NCI-H2171 treated with DMSO at 0.1 percent for 48 hours (cell line): ENCODE data around the gene CPSF2.
A peak's percentile ranks its signal among the peaks of the same experiment; 100 is the strongest.

ENCODE experiments used
- DNase-seq: peaks from one replicate; lab custom pipeline; 2025; lab: John Stamatoyannopoulos, UW

The CPSF2 gene

GRCh38 chr14:92121670-92122350 lies at the start of gene CPSF2, which contains the start of gene NDUFB1:
TSS of gene CPSF2 (plus strand) at chr14:92121969. CDS start at chr14:92130985, 9,016 bp downstream.
TSS of gene NDUFB1 (minus strand) at chr14:92121706. CDS start at chr14:92117637, 4,069 bp downstream.
- DNase-seq, result peak; percentile 94

DNA sequence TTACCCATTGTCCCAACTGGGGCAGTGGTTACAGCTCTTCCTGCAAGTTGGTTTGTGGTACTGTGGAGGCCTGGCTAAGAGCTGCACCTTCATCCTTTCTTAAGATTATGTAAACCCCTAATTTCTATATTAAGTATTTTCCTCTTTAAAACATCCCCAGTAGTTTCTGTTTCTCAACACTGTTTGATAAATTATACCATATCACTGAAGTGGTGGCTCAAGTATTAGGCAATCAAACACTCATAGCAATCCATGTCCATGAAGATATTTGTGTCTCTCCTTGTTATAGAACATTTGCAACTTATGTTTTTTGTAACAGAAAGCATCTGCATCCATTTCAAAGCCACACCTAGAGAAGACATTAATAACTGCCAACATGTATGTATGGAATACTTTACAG lies 47.2 kb upstream of the CPSF2 start:
- no peak for DNase-seq

GRCh38 chr14:92088494-92088893 lies 33.3 kb upstream of the CPSF2 start:
- DNase-seq, result no peak

DNA sequence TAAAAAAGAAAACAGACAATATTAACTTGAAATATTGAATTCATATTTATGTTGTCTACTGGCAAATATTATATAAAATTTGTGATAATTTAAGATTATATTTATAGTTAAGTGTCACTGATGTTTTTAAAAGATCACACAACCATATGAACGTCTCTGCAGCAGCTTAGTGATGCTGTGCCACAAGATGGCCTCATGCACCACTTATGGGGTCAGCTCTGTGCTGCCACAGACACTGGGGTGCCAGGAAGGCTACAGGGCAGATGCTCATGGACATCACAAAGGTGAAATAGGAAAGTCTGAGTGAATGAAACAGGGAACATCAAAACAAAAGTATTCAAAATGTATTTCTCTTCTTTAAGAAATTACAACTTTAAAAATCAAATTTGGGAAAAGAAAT lies 28.4 kb upstream of the CPSF2 start:
- DNase-seq, result no peak

DNA sequence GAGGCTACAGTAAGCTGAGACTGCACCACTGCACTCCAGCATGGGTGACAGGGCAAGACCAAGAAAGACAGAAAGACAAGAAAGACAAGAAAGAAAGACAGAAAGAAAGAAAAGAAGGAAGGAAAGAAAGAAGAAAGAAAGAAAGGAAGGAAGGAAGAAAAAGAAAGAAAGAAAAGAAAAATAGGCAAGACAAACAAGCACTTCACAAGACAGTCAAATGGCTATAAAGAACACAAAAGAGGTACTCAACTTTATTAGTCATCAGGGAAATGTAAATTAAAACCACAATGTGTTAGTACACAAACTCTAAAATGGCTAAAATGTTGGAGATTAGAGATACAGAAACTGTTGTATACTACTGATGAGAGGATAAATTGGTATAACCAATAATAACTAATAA lies 22.0 kb upstream of the CPSF2 start:
- no peak for DNase-seq

- DNase-seq, result peak; percentile 4
These were observed 18.3 kb upstream of the CPSF2 start for GRCh38 chr14:92103363-92103989.

DNA sequence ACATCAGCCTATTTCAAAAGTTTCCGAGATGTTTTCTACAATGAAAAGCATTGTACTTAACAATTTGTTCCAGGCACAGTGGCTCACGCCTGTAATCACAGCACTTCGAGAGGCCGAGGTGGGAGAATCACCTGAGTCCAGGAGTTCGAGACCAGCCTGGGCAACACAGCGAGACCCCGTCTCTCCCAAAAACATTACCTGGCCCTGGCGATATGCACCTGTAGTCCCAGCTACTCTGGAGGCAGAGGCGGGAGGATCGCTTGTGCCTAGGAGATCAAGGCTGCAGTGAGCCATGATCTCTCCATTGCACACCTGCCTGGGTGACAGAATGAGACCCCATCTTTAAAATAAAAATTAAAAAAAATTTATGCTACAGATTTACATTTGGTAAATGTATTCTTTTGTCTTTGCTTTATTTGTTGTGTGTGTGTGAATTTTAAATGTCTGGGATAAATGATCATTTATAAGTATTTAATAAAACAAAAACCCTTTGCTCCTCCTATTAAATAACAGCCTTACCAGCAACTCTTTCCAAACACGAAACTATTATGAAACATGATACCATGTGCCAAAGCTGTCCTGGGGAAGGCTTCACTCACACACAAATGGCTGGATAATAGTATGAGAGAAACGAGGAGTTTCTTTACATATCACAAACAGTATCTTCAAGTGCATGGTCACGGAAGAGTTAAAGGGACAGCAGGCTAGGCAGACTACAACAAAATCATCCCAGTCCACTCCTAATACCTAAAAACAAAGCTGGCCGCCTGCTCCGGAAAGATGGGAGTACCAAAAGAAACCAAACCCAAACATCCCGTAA lies 16.5 kb upstream of the CPSF2 start:
- DNase-seq, result no peak

DNA sequence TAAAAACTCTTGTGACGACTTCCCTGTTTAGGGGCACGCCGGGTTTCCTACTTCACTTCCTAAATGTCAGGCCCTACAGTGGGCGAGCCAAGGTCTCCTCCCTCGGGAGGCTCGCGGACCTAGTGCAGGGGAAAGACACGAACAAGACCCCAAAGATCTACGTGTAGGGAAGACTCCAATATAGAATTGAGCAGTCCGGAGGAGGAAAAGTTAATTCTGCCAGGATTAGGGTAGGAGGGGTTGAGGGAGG lies 16.0 kb upstream of the CPSF2 start:
- DNase-seq, result peak; percentile 63

DNA sequence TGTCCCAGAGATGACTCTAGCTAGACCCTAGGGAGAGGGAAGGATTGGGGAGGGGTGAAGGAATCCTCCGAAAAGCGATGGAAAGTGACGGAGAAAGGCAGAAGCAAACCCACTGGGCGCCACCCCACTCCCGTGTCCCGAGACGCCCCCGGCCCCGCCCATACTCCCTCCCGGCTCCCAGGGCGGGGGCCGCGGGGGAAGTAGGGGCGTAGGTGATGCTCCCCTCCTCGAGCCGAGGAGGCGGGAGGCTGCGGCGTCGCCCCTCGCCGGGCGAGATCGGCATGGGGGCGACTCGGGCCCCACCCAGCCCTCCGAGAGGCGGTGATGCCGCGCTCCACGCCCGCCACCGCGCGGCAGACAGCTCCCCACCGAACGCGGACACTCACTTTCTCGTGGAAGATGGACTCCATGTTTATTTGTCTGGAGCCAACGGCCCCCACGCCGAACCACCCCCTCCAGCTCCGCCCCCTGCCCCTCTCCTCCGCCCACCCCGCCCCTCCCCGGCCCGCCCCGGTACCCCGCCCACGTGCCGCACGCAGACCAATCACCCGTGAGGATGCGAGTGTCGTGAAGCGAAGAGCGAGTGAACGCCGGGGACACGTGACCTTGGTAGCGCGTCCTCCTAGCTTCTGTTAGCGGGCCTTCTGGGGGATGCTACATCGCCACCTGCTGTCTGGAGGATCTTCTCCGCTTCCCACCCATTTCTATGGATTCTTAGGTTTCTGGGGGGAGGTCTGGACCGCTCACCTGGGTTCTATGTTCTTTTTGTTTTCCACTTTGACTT lies 15.4 kb upstream of the CPSF2 start, which contains the start of gene ATXN3:
ATXN3 (minus strand) TSS at position 440 of the 784 bp plus-strand sequence; CDS start at position 410, 30 bp downstream.
- peak; percentile 99 for DNase-seq

DNA sequence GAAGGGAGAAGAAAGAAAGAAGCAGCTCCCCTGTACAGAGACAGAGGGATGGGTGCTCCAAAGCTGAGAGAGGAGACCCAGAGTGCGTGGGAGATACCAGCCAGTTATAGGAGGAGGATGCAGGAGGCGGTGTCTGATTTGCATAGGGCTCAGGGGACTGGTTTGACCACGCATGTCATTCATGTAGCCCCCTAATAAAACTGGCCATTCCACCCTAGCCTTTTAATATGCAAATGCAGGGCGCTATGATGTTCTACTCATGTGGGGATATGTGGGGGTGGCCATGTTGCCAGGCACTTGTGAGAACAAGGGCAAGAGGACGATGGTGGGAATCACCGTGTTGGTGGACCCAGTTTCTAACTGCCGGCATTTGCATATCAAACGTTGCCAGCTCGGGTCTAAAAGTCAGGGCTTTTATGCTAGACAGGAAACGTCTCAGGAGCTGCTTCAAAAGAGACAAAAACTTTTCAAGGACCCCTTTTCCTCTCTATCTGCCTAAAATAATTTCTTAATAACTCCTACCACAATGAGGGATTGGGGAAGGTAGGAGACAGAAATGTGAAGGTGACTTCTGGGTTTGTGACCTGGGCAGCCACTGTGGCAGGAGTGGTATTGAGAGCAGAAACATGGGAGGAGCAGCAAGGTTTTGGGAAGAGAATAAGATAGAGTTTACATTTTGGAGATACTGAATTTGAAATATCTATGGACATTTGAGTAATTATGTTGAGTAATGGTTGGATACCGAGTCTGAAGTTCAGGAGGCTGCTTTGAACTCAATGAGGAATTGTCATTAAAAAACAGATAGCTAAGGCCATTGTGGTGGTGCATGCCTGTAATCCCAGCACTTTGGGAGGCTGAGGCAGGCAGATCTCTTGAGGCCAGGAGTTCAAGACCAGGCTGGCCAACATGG lies 13.2 kb upstream of the CPSF2 start:
- no peak for DNase-seq

GRCh38 chr14:92109490-92109889 lies 12.3 kb upstream of the CPSF2 start:
- DNase-seq, result no peak

DNA sequence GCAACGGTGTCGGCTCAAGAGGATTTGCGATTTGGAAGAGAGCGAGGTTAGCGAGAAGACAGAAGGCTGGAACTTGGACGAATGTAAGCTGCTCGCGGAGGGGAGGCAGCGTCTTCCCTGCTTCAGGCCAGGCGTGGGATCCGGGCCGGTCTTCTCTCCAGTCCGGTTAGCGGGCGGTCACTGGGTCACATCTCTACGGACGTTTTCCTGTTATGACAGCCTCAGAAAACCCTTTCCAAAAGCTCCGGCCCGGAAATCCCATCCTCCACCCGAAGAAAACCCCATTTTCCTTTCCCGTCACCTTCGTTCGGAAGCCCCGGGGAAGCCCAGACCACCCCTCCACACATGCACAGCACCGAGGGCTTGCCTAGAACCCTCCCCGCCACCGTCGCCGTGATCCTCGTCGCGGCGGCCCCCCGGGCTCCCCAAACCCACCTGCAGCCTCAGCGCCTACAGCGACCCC lies 531 bp upstream of the CPSF2 start:
- DNase-seq, result peak; percentile 52

GRCh38 chr14:92122351-92122677 lies 545 bp downstream of the CPSF2 start:
- DNase-seq, result peak; percentile 67

GRCh38 chr14:92122761-92123160 lies 992 bp downstream of the CPSF2 start:
- DNase-seq, result no peak

DNA sequence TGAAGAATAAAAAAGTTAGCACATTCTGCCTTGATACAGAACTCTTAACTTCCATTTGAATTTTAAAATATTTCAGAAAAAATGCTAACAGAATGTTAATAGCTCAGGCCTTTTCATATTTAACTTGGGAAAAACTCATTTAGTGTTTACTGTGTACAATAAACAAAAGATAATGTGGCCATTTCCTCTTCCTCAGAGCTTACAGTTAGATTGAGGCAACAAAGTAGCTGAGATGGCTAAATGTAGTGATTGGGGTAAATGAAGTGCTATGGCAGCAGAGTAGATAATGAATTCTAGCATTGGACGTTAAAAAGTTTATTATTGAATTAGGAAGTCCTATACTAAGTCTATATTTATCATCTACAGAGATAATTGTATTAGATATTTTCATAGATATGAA lies 12.7 kb downstream of the CPSF2 start:
- no peak for DNase-seq

DNA sequence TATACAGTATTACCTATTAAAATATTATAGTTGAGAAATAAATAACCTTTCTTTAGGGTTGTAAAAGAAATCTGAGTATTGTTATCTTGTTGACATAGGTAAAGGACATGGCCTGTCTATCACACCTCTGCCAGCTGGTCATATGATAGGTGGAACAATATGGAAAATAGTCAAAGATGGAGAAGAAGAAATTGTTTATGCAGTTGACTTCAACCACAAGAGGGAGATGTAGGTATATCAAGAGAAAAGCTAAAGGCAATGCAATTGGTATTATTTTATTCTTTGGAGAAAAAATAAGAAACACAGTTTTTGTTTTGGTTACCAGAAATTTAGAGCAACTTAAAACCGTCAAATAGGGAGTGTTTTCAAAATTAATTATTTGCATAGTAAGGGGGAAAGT lies 13.5 kb downstream of the CPSF2 start:
- peak; percentile 76 for DNase-seq

DNA sequence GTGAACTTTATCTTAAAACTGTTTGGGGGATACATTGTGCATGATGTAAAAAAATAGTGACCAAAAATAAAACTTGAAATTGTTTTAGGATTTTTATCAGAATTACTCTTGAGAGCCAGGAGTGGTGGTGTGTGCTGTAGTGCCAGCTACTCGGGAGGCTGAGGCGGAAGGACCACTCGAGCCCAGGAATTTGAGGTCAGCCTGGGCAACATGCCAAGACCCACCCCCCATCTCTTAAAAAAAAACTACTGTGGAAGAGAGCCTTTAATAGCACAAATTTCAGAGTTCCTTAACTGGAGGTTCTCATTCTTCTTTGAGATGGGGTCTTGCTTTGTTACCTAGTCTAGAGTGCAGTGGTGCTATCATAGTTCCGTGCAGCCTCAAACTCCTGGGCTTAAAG lies 21.5 kb downstream of the CPSF2 start:
- no peak for DNase-seq

- no peak for DNase-seq
These were observed 22.2 kb downstream of the CPSF2 start for GRCh38 chr14:92143962-92144361.

GRCh38 chr14:92144708-92145107 lies 22.9 kb downstream of the CPSF2 start:
- no peak for DNase-seq

DNA sequence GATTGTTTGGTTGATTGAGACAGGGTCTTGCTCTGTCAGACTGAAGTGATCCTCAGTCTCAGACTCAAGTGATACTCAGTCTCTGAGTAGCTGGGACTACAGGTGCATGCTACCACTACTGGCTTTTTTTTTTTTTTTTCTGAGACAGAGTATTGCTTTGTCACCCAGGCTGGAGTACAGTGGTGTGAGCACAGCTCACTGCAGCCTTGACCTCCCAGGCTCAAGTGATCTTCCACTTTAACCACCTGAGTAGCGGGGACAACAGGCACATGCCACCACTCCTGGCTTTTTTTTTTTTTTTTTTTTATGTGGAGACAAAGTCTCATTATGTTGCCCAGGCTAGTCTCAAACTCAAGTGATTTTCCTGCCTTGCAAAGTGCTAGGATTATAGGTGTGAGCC lies 31.8 kb downstream of the CPSF2 start:
- DNase-seq, result no peak

GRCh38 chr14:92154283-92154942 lies 32.6 kb downstream of the CPSF2 start:
- DNase-seq, result no peak
